ENCODE data around the gene CYGB.
"Not testable (repeated sequence)": the region's sequence is repeated elsewhere in the genome, so short reads cannot be mapped to it uniquely, and the experiment has no call there.

The CYGB gene

GRCh38 chr17:76563359-76563758 is 25.9 kb upstream of the CYGB start:
- not testable (repeated sequence) for H3K27me3 Mint-ChIP-seq, H3K4me3 Mint-ChIP-seq, DNase-seq, H3K9me3 Mint-ChIP-seq
- Mint-ChIP-seq H3K36me3 (peaks cover 50% of the 10 kb centered on the region), H3K4me1 (peaks cover 52% of the 10 kb centered on the region), H3K27ac (peak overlapping the region; percentile 37)
- CTCF ChIA-PET, result interaction anchor here (1.7 to 7.4 kb wide), 2 partner anchors 17 to 61 kb away, joined by 4 to 61 read pairs; no protein-coding TSS in a partner anchor

DNA sequence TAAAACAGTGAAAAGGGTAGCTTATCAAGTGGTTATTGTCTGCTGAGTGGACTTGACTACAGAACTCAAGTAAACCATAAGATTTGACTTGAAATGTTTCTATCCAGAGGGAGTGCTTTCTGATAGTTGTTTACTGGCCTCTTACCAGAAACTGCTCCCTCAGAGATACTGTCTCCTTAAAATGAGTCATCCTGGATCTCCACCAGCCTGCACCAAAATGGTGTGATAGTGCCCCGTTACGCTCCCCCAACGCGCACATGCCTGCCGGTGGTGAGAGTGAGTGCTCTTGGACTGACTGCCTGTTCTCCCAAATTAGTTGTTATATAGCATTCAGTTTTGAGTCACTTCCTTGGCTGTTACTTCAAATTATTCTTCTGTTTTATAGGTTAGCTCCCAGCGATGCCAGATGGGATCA is 25.2 kb upstream of the CYGB start:
- Mint-ChIP-seq H3K9me3 (no peaks in the 10 kb centered on the region), H3K27me3 (no peaks in the 10 kb centered on the region), H3K36me3 (peaks cover 50% of the 10 kb centered on the region), H3K4me1 (peaks cover 52% of the 10 kb centered on the region), H3K4me3 (no peak overlapping the region), H3K27ac (no peak overlapping the region)
- CTCF ChIA-PET, result interaction anchor here (1.7 to 7.4 kb wide), 3 partner anchors 16 to 61 kb away, joined by 4 to 61 read pairs (median 4); no protein-coding TSS in a partner anchor
- no peak for DNase-seq

DNA sequence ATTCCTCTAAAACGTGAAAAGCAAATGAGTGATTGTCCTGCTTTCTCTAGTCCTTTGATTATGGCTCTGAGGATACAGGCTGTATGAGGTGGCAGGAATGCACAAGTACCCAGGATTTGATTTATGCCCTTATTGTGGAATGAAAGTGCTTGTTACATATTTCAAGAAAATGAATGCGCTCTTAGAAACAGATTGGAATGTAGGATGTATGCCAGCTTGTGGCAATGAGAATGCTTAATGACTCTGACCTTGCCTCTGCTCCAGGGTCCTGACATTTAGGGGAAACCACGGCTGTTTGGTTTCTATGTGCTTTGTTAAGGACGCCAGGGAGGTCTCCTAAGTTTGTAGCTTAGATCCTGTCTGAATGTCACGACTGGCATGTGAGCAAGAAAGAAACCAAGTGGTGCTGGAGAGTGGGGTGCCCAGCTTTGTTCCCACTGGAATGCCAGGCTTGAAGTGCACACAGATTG is 24.3 kb upstream of the CYGB start:
- DNase-seq, result no peak
- Mint-ChIP-seq H3K36me3 (peaks cover 56% of the 10 kb centered on the region), H3K27ac (no peak overlapping the region), H3K27me3 (no peaks in the 10 kb centered on the region), H3K9me3 (no peaks in the 10 kb centered on the region), H3K4me1 (peaks cover 58% of the 10 kb centered on the region), H3K4me3 (no peak overlapping the region)
- CTCF ChIA-PET, result interaction anchor here (1.7 to 7.4 kb wide), 3 partner anchors 16 to 62 kb away, joined by 4 to 61 read pairs (median 4); no protein-coding TSS in a partner anchor

DNA sequence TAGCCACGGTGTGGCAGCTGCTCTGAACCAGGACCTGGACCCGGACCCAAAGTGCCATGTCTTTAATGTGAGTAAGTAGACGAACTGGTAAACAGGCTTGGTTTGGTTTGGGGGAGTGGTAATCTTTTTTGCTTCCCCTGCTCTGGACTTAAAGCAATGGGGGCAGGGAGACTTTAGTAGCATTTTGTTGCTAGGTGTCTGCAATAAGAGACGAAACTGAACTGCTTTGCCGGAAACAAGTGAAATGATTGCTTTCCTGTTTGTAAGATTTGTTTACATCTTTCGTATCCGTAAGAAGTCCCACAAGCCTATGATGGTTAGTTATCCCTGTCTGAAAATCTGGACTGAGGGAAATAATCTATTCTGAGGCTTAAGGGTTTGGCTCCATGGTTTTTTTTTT is 23.8 kb upstream of the CYGB start:
- Mint-ChIP-seq H3K27ac (no peak overlapping the region), H3K4me3 (no peak overlapping the region), H3K9me3 (no peaks in the 10 kb centered on the region), H3K4me1 (peaks cover 63% of the 10 kb centered on the region), H3K27me3 (no peaks in the 10 kb centered on the region), H3K36me3 (peaks cover 55% of the 10 kb centered on the region)
- CTCF ChIA-PET, result interaction anchor here (2.0 to 7.4 kb wide), 2 partner anchors 15 to 63 kb away, joined by 4 to 61 read pairs; no protein-coding TSS in a partner anchor
- no peak for DNase-seq

DNA sequence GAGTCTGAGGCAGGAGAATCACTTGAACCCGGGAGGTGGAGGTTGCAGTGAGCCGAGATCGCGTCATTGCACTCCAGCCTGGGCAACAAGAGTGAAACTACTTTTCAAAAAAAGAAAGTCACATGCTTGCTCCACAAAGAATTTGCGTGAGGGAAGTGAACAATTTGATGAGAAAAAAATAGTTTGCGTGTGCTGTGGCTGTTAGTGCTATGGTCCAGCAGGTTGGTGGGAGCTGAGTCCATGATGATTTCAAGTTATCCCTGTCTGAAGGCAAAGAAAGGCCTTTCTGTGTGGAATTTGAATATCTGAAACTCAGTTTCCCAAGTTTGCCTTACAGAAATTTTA is 23.3 kb upstream of the CYGB start:
- DNase-seq, result no peak
- Mint-ChIP-seq H3K36me3 (peaks cover 50% of the 10 kb centered on the region), H3K27me3 (no peaks in the 10 kb centered on the region), H3K4me3 (no peak overlapping the region), H3K27ac (peak overlapping the region; percentile 28), H3K9me3 (no peaks in the 10 kb centered on the region), H3K4me1 (peaks cover 64% of the 10 kb centered on the region)
- CTCF ChIA-PET, result interaction anchor here (2.0 to 7.4 kb wide), 2 partner anchors 15 to 63 kb away, joined by 4 to 61 read pairs; no protein-coding TSS in a partner anchor

DNA sequence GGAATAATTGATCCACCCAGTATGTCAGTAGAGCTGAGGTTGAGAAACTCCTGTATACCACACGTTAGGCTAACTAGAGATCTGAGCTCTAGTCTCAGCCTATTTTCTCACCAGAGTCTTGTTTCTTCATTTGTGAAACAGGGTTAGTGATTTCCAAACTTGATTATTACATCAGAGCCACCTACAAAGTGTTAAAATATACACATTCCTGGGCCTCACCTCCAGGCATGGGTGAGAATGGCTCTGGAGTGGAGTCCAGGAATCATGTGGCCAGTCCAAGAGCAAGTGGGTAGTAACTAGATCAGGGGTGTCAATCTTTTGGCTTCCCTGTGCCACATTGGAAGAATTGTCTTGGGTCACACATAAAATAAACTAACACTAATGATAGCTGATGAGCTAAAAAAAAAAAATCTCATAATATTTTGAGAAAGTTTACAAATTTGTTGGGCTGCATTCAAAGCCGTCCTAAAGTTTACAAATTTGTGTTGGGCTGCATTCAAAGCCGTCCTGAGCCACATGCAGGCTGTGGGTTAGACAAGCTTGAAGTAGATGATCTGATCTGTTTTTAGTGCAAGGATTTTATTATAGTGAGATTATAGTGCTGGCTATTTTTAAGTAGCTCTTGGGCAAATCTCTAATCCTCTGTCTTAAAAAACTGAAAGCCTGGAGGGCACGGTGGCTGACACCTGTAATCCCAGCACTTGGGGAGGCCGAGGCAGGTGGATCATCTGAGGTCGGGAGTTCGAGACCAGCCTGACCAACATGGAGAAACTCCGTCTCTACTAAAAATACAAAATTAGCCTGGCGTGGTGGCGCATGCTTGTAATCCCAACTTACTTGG is 22.7 kb upstream of the CYGB start:
- H3K27me3 Mint-ChIP-seq, result no peaks in the 10 kb centered on the region
- peaks cover 64% of the 10 kb centered on the region for H3K4me1 Mint-ChIP-seq
- DNase-seq, result no peak
- no peaks in the 10 kb centered on the region for H3K9me3 Mint-ChIP-seq
- H3K27ac Mint-ChIP-seq, result peak overlapping the region; percentile 24
- H3K36me3 Mint-ChIP-seq, result peaks cover 48% of the 10 kb centered on the region
- peak overlapping the region; percentile 18 for H3K4me3 Mint-ChIP-seq
- CTCF ChIA-PET, result interaction anchor here (0.7 to 7.4 kb wide), 6 partner anchors 14 to 164 kb away, joined by 3 to 61 read pairs (median 4); no protein-coding TSS in a partner anchor

DNA sequence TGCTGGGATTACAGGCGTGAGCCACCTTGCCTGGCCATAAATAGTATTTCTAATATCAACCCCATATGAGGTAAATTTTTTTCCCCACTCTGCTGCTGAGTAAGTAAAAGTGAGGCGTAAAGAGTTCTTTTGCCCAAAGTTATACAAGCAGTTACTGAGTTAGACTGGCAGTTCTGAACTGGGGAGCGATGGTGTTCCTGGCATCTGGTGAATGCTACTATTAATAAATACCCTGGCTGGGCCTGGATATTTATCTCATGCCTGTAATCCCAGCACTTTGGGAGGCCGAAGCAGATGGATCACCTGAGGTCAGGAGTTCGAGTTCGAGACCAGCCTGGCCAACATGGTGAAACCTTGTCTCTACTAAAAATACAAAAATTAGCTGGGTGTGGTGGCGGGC is 22.0 kb upstream of the CYGB start:
- Mint-ChIP-seq H3K4me3 (peak overlapping the region; percentile 94), H3K4me1 (peaks cover 63% of the 10 kb centered on the region), H3K36me3 (peaks cover 45% of the 10 kb centered on the region)
- not testable (repeated sequence) for H3K27ac Mint-ChIP-seq, DNase-seq, H3K27me3 Mint-ChIP-seq, H3K9me3 Mint-ChIP-seq
- CTCF ChIA-PET, result interaction anchor here (1.1 to 7.4 kb wide), 6 partner anchors 13 to 163 kb away, joined by 3 to 61 read pairs (median 6); no protein-coding TSS in a partner anchor

DNA sequence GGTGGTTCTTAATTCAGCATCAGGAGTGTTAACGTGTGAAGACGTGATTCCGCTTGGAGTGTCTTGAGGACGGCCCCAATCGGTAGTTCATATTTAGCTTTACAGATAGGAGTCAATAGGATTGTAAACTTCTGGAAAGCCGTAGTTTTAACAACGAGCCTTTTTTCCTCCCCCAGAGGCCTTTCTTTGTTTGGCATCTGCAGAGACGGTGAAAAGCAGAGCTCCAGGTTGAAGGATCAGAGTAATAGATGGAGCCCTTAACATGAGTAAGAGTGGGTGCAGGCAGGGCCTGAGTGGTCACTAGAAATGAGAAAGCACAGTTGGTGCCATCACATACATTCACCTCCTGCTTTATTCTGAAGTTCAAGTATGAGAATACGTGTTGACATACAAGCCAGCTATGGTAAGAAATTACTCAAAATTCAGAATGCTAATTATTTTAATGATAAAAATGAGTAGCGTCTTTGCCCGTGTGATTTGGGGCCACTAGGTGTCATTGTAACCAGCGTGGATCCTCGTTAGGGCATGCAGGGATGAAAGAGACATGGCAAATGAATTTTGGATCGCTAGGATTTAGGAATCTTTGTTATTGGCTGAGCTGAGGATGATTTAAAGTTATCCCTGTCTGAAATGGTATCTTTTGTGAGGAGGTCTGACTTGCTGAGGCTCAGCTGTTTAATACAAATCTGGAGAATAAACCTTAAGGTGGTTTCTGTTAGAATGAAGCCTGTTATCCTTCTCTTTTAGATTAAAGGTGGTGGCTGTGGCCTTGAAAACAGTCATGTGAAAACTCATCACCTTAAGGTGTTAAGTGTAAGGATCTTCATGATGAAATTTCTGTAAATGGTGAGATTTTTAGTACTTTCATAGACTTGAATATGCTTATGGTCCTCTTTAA is 20.9 kb upstream of the CYGB start:
- peak; percentile 35 for DNase-seq
- CTCF ChIA-PET, result interaction anchor here (0.7 to 7.4 kb wide), 19 partner anchors 9 to 222 kb away, joined by 3 to 61 read pairs (median 4); no protein-coding TSS in a partner anchor
- H3K36me3 Mint-ChIP-seq, result peaks cover 43% of the 10 kb centered on the region
- H3K27ac Mint-ChIP-seq, result peak overlapping the region; percentile 97
- peaks cover 63% of the 10 kb centered on the region for H3K4me1 Mint-ChIP-seq
- peak overlapping the region; percentile 94 for H3K4me3 Mint-ChIP-seq
- H3K27me3 Mint-ChIP-seq, result no peaks in the 10 kb centered on the region
- no peaks in the 10 kb centered on the region for H3K9me3 Mint-ChIP-seq

DNA sequence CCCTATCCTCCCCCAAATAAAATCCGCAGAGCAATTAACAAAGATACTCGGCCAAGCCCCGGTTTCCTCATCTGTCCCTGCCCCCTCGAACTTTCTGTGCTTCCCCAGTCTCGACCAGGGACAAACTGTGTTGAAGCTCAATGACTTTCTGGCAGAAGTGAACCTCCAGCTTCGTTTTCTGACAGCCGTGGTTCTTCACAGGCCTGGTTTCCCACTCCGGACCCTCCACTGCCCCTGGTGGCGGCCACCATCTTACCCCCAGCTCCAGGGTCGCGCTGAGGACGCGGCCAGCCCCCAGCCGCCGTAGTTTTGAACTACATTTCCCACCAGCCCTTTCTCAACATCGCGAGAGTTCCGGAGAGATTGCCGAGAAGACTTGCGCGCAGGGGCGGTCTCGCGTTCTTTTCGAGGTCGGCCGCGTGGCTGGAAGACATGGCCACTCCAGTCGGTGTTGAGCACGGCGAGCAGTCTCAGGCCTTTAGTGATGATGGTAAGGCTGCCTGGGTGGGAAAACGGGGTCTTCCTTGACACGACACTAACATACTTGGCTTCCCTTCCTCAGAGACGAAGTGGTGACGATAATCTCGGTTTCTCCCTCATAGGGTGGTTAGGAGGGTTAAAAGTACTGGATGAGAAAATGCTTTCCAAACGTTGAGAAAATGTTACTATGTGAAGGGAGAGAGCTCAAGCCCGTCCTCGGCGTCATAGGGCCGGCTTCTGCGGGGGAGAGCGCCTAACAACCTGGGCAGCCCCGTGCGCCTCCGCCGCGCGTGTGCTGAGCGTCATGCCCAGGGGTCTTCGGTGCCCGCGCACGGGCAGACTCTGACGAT is 20.1 kb upstream of the CYGB start:
- Mint-ChIP-seq H3K4me3 (peak overlapping the region; percentile 94), H3K36me3 (peaks cover 34% of the 10 kb centered on the region), H3K9me3 (no peaks in the 10 kb centered on the region), H3K27me3 (no peaks in the 10 kb centered on the region), H3K4me1 (peaks cover 54% of the 10 kb centered on the region), H3K27ac (peak overlapping the region; percentile 97)
- peak; percentile 97 for DNase-seq
- CTCF ChIA-PET, result interaction anchor here (1.0 to 7.4 kb wide), 17 partner anchors 10 to 223 kb away, joined by 3 to 61 read pairs (median 4); no protein-coding TSS in a partner anchor

- no peaks in the 10 kb centered on the region for H3K9me3 Mint-ChIP-seq
- CTCF ChIA-PET, result interaction anchor here (1.3 to 7.4 kb wide), 8 partner anchors 11 to 167 kb away, joined by 3 to 61 read pairs (median 11); no protein-coding TSS in a partner anchor
- H3K36me3 Mint-ChIP-seq, result peaks cover 32% of the 10 kb centered on the region
- no peaks in the 10 kb centered on the region for H3K27me3 Mint-ChIP-seq
- peak overlapping the region; percentile 97 for H3K27ac Mint-ChIP-seq
- H3K4me3 Mint-ChIP-seq, result peak overlapping the region; percentile 94
- peaks cover 52% of the 10 kb centered on the region for H3K4me1 Mint-ChIP-seq
- no peak for DNase-seq
Measured at GRCh38 chr17:76556765-76557367, 19.4 kb upstream of the CYGB start.

DNA sequence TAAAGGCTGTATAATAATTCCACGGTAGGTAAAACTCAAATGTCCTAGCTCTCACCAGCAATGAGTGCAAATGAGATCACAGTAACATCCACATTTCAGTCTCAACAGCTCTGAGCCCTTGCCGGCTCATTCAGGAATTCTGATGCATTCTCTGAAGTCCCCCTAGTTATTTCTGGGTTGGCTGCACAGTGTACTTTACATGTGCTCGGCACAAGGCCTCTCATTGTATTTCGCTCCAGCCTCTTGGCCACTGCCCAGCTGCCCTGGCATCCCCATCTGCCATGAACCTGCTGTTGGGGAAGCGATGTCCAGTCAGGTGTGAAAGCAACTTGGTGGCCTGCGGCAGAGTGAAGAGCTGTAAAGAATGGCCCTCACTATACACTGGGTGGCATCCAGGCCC is 16.6 kb upstream of the CYGB start:
- peaks cover 32% of the 10 kb centered on the region for H3K4me1 Mint-ChIP-seq
- H3K27ac Mint-ChIP-seq, result no peak overlapping the region
- peaks cover 13% of the 10 kb centered on the region for H3K36me3 Mint-ChIP-seq
- CTCF ChIA-PET, result interaction anchor here (1.3 kb wide), 1 partner anchor 127 kb away, joined by 3 read pairs; no protein-coding TSS in a partner anchor
- peaks cover 4% of the 10 kb centered on the region for H3K27me3 Mint-ChIP-seq
- DNase-seq, result no peak
- no peak overlapping the region for H3K4me3 Mint-ChIP-seq
- no peaks in the 10 kb centered on the region for H3K9me3 Mint-ChIP-seq

DNA sequence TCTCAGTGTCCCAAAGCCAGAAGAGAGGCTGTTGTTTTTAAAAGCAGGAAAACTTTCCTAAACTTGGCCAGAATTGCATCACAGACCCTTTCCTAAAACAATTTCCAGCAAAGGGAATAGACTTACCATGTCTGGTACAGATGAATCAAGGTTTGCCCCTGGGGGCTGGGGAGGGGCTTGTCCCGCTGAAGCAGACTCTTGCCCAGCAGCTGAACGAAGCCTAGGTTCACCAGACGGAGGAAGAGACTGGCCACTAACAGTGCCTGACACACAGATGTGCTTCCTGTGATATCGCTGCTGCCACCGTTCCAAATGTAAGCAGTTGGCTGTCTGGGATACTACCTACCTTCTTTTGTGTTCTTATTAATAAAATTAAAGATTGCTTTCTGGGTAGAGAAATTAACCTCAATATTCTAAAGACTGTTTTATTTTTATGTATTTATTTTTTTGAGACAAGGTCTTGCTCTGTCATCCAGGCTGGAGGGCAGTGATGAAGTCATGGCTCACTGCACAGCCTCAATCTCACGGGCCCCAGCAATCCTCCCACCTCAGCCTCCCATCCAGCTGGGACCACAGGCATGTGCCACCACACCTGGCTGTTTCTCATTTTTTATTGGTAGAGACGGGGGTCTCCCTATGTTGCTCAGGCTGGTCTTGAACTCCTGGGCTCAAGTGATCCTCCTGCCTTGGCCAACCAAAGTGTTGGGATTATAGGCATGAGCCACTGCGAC is 15.8 kb upstream of the CYGB start:
- peaks cover 8% of the 10 kb centered on the region for H3K36me3 Mint-ChIP-seq
- H3K4me1 Mint-ChIP-seq, result peaks cover 25% of the 10 kb centered on the region
- CTCF ChIA-PET, result interaction anchor here (1.0 to 1.3 kb wide), 2 partner anchors 128 kb away, joined by 3 to 4 read pairs; no protein-coding TSS in a partner anchor
- no peak overlapping the region for H3K27ac Mint-ChIP-seq
- H3K9me3 Mint-ChIP-seq, result no peaks in the 10 kb centered on the region
- DNase-seq, result no peak
- no peak overlapping the region for H3K4me3 Mint-ChIP-seq
- peaks cover 4% of the 10 kb centered on the region for H3K27me3 Mint-ChIP-seq

All from activated naive CD4-positive, alpha-beta T cell treated with anti-CD3 and anti-CD28 coated beads, Interleukin-2, amount 10 ng/mL, durations not matched to agents 7 days and 5 days (primary cell).